ENCODE results near the gene KCNN3.

- TF ChIP-seq EP300 (IDR thresholded peaks at IDR 0.05) = no peak
- TF ChIP-seq, protein P1, sequence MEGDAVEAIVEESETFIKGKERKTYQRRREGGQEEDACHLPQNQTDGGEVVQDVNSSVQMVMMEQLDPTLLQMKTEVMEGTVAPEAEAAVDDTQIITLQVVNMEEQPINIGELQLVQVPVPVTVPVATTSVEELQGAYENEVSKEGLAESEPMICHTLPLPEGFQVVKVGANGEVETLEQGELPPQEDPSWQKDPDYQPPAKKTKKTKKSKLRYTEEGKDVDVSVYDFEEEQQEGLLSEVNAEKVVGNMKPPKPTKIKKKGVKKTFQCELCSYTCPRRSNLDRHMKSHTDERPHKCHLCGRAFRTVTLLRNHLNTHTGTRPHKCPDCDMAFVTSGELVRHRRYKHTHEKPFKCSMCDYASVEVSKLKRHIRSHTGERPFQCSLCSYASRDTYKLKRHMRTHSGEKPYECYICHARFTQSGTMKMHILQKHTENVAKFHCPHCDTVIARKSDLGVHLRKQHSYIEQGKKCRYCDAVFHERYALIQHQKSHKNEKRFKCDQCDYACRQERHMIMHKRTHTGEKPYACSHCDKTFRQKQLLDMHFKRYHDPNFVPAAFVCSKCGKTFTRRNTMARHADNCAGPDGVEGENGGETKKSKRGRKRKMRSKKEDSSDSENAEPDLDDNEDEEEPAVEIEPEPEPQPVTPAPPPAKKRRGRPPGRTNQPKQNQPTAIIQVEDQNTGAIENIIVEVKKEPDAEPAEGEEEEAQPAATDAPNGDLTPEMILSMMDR (IDR thresholded peaks at IDR 0.05) = no peak
- no peak for TF ChIP-seq POLR2A (IDR thresholded peaks at IDR 0.05)
- TF ChIP-seq POLR2AphosphoS5 (IDR thresholded peaks at IDR 0.05) = no peak
Observed at GRCh38 chr1:154730259-154730658, 139.8 kb downstream of the KCNN3 start.
